ENCODE data around the gene DMD.

DNA sequence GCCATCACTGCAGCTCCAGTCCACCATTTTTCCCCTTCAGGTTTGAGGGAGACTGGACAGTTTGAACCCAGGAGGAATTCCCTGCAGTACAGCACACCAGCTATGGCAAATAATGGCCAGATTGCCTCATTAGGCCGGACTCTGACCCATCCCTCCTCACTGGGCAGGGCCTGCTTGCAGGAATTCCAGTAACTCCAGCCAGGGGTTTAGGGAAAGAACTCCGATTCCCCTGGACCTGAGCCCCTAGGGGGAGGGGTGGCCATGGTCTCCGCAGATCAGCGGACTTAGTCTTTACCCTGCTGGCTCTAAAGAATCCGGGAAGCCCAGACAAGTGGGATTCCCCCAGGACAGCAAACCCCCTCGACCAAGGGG, 342.8 kb downstream of the DMD start:
- no peak for TF ChIP-seq EZH2 (IDR thresholded peaks at IDR 0.05; ENCODE audit: insufficient read depth, poor library complexity, severe bottlenecking)
- no peak for TF ChIP-seq EZH2phosphoT487 (IDR thresholded peaks at IDR 0.05; ENCODE audit: insufficient read depth, low read depth)

Measured in GM23248 (cell line).